ENCODE measurements around the gene CEP120. TPM values are rescaled to one million over a fixed set of nuclear protein-coding genes. Genes with fewer than 3 reads are reported as not detected.

Gene CEP120
- total RNA-seq, 6 experiments from 2014 or later, result 5.7 to 12.7 (median 7.1) TPM

- intact Hi-C loops (cut with DNase I), result no loop called here
- DNase-seq (no peak), ATAC-seq (peak; percentile 72 to 89 (median 88))
- Histone ChIP-seq H3K27ac (no peak overlapping the region), H3K9me3 (no peaks in the 10 kb centered on the region), H3K4me3 (no peak overlapping the region), H3K36me3 (peaks cover 0 to 13% (median 2%) of the 10 kb centered on the region in 4 donors), H3K4me1 (peaks cover 0 to 20% (median 0%) of the 10 kb centered on the region in 4 donors), H3K27me3 (no peaks in the 10 kb centered on the region)
- WGBS (ENCODE audit: insufficient coverage, low coverage, low lambda C conversion rate, missing lambda C conversion rate), result 33% methylated on average over 1 of the region's 1 CpG
- TF ChIP-seq, protein P1, sequence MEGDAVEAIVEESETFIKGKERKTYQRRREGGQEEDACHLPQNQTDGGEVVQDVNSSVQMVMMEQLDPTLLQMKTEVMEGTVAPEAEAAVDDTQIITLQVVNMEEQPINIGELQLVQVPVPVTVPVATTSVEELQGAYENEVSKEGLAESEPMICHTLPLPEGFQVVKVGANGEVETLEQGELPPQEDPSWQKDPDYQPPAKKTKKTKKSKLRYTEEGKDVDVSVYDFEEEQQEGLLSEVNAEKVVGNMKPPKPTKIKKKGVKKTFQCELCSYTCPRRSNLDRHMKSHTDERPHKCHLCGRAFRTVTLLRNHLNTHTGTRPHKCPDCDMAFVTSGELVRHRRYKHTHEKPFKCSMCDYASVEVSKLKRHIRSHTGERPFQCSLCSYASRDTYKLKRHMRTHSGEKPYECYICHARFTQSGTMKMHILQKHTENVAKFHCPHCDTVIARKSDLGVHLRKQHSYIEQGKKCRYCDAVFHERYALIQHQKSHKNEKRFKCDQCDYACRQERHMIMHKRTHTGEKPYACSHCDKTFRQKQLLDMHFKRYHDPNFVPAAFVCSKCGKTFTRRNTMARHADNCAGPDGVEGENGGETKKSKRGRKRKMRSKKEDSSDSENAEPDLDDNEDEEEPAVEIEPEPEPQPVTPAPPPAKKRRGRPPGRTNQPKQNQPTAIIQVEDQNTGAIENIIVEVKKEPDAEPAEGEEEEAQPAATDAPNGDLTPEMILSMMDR (IDR thresholded peaks at IDR 0.05), result no peak
- TF ChIP-seq POLR2A (IDR thresholded peaks at IDR 0.05), result no peak
Measured at GRCh38 chr5:123382252-123382651, 41.0 kb downstream of the CEP120 start.

- intact Hi-C loops (cut with DNase I), result no loop called here
- peak in 1 of 3 donors; percentile 31 for DNase-seq
- peak in 1 of 4 donors; percentile 39 for ATAC-seq
- TF ChIP-seq POLR2A (IDR thresholded peaks at IDR 0.05), result no peak
- TF ChIP-seq, protein P1 (IDR thresholded peaks at IDR 0.05), result peak in 3 of 4 donors; percentile 41 to 50 (median 45)
- no peaks in the 10 kb centered on the region for H3K9me3 ChIP-seq
- H3K36me3 ChIP-seq, result peaks cover 0 to 14% (median 2%) of the 10 kb centered on the region in 4 donors
- no peaks in the 10 kb centered on the region for H3K27me3 ChIP-seq
- WGBS (ENCODE audit: insufficient coverage, low coverage, low lambda C conversion rate, missing lambda C conversion rate), result 69% methylated on average over 2 of the region's 4 CpGs
- no peak overlapping the region for H3K4me3 ChIP-seq
- H3K4me1 ChIP-seq, result no peaks in the 10 kb centered on the region
- no peak overlapping the region for H3K27ac ChIP-seq
Measured at GRCh38 chr5:123371575-123372179, 51.5 kb downstream of the CEP120 start.

- intact Hi-C loops (cut with DNase I), result no loop called here
- H3K27ac ChIP-seq, result no peak overlapping the region
- no peak for DNase-seq
- WGBS (ENCODE audit: insufficient coverage, low coverage, low lambda C conversion rate, missing lambda C conversion rate), result 92% methylated on average over 1 of the region's 1 CpG
- no peaks in the 10 kb centered on the region for H3K9me3 ChIP-seq
- ATAC-seq, result no peak
- H3K4me1 ChIP-seq, result no peaks in the 10 kb centered on the region
- H3K27me3 ChIP-seq, result no peaks in the 10 kb centered on the region
- H3K4me3 ChIP-seq, result no peak overlapping the region
- H3K36me3 ChIP-seq, result peaks cover 0 to 10% (median 2%) of the 10 kb centered on the region in 4 donors
- TF ChIP-seq POLR2A (IDR thresholded peaks at IDR 0.05), result no peak
- TF ChIP-seq, protein P1 (IDR thresholded peaks at IDR 0.05), result no peak
Measured at GRCh38 chr5:123369371-123369968, 53.7 kb downstream of the CEP120 start.

GRCh38 chr5:123367739-123368138 is 55.5 kb downstream of the CEP120 start:
- Histone ChIP-seq H3K27me3 (no peaks in the 10 kb centered on the region), H3K9me3 (no peaks in the 10 kb centered on the region), H3K36me3 (peaks cover 0 to 5% (median 0%) of the 10 kb centered on the region in 4 donors), H3K27ac (no peak overlapping the region), H3K4me3 (no peak overlapping the region), H3K4me1 (no peaks in the 10 kb centered on the region)
- intact Hi-C loops (cut with DNase I), result no loop called here
- 89% methylated on average over 1 of the region's 1 CpG for WGBS (ENCODE audit: insufficient coverage, low coverage, low lambda C conversion rate, missing lambda C conversion rate)
- TF ChIP-seq POLR2A (IDR thresholded peaks at IDR 0.05), result no peak
- TF ChIP-seq, protein P1 (IDR thresholded peaks at IDR 0.05), result peak; percentile 16 to 42 (median 34)
- ATAC-seq (peak in 1 of 4 donors; percentile 39), DNase-seq (no peak)
